Measurements from ENCODE around the gene KCNG1.
"Not testable (repeated sequence)": the region's sequence is repeated elsewhere in the genome, so short reads cannot be mapped to it uniquely, and the experiment has no call there.

The KCNG1 gene

DNA sequence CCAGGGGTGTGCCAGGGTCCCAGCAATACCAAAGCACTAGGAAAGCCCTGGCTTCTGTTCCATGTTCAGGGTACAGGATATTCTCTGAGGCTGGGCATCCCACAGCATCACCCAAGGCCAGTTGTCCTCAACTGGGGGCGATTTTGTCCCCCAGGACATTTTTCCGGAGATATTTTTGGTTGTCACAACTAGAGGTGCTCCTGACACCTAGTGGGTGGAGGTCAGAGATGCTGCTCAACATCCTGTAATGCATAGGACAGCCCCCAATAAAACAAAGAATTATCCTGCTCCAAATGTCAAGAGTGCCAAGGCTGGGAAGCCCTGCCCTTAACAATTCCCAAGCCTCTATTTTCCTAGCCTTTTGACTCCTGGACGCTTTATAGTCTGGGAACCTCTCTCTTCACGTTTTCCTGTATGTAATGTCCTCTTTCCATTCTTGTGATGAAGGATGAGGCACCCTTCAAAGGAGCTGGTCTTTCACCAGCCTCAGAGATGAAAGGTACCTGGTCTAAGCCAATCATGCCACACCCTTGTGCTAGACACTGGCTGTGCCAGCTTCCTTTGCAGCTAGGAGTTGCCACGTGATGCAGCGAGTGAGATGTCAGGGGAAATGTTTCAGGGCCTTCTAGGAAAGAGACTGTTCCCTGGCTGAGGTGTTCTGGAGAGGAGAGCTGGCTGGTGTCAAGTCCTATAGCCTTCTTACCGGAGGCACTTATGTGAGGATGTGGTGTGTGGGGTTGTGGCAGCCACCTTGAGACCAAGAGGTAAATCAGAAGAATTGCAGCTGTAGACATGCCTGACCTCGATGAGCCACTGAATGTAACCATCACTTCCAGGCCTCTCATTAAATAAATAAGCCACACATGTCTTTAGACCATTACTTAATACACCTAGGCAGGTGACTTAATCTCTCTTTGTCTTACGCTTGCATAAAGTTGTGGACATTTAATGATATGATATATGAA is 23.4 kb upstream of the KCNG1 start:
- no peak overlapping the region for H3K4me3 ChIP-seq (ENCODE audit: low read depth, low read length)
- DNase-seq (ENCODE audit: low read depth), result no peak
- TF ChIP-seq, protein P1, sequence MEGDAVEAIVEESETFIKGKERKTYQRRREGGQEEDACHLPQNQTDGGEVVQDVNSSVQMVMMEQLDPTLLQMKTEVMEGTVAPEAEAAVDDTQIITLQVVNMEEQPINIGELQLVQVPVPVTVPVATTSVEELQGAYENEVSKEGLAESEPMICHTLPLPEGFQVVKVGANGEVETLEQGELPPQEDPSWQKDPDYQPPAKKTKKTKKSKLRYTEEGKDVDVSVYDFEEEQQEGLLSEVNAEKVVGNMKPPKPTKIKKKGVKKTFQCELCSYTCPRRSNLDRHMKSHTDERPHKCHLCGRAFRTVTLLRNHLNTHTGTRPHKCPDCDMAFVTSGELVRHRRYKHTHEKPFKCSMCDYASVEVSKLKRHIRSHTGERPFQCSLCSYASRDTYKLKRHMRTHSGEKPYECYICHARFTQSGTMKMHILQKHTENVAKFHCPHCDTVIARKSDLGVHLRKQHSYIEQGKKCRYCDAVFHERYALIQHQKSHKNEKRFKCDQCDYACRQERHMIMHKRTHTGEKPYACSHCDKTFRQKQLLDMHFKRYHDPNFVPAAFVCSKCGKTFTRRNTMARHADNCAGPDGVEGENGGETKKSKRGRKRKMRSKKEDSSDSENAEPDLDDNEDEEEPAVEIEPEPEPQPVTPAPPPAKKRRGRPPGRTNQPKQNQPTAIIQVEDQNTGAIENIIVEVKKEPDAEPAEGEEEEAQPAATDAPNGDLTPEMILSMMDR (IDR thresholded peaks at IDR 0.05; ENCODE audit: low read depth, low read length, missing control alignments), result no peak

DNA sequence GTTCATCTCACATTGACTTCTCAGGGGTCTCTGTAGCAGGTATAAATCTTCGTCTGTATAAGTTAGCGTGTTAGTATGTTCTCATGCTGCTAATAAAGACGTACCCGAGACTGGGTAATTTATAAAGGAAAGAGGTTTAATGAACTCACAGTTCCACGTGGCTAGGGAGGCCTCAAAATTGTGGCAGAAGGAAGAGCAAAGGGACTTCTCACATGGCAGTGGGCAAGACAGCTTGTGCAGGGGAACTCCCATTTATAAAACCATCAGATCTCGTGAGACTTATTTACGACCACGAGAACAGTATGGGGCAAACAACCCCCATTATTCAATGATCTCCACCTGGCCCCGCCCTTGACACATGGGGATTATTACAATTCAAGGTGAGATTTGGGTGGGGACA is 22.6 kb upstream of the KCNG1 start:
- not testable (repeated sequence) for H3K4me3 ChIP-seq (ENCODE audit: low read depth, low read length); DNase-seq (ENCODE audit: low read depth)

DNA sequence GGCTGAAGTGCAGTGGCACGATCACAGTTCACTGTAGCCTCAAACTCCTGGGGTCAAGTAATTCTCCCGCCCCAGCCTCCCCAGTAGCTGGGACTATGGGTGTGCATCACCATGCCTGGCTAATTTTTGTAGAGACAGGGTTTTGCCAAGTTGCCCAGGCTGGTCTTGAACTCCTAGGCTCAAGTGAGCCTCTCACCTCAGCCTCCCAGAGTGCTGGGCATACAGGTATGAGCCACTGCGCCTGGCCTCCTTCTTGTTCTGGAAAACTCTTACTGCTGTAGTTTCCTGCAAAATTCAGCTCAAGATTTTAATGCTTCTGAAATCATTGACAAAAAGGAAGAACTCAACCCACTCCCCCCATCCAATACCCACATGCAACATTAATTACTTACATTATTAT is 21.9 kb upstream of the KCNG1 start:
- no peak overlapping the region for H3K4me3 ChIP-seq (ENCODE audit: low read depth, low read length)
- TF ChIP-seq, protein P1 (IDR thresholded peaks at IDR 0.05; ENCODE audit: low read depth, low read length, missing control alignments), result no peak
- DNase-seq (ENCODE audit: low read depth), result no peak

DNA sequence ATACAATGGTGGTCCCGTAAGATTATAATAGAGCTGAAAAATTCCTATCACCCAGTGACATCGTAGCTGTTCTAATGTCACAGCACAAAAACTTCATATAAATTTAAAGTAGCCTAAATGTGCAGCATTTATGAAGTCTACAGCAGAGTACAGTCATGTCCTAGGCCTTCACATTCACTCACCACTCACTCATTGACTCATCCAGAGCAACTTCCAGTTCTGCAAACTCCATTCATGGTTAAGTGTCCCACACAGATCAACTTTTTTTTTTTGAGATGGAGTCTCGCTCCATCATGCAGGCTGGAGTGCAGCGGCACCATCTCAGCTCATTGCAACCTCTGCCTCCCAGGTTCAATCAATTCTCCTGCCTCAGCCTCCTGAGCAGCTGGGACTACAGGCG is 20.9 kb upstream of the KCNG1 start:
- TF ChIP-seq, protein P1 (IDR thresholded peaks at IDR 0.05; ENCODE audit: low read depth, low read length, missing control alignments), result no peak
- no peak overlapping the region for H3K4me3 ChIP-seq (ENCODE audit: low read depth, low read length)
- DNase-seq (ENCODE audit: low read depth), result no peak

DNA sequence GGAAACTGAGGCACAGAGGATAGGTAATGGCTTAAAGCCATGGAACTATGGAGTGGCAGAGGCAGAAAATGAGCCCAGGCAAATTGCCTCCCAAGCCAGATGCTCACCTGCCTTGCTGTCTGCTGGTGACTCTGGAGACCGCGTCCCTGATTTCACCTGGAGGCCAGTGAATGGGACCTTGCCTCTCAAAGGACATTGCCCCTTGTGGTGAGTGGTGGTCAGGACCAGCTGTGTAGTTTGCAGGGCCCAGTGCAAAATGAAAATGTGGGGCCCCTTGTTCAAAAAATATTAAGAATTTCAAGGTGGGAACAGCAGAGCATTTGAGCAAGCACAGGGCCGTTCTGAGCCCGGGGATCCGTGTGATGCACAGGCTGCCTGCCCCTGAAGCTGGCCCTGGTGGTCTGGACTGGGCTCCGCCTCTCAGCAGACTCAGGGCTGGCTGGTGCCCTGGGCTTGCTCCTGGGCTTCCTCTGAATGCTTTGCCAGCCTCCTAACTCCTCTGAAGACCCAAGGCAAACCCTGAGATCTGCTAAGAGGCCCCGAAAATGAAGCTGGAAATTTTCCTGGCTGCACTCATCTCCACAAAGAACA is 19.8 kb upstream of the KCNG1 start:
- H3K4me3 ChIP-seq (ENCODE audit: low read depth, low read length), result no peak overlapping the region
- DNase-seq (ENCODE audit: low read depth), result no peak
- TF ChIP-seq, protein P1 (IDR thresholded peaks at IDR 0.05; ENCODE audit: low read depth, low read length, missing control alignments), result peak; percentile 7

DNA sequence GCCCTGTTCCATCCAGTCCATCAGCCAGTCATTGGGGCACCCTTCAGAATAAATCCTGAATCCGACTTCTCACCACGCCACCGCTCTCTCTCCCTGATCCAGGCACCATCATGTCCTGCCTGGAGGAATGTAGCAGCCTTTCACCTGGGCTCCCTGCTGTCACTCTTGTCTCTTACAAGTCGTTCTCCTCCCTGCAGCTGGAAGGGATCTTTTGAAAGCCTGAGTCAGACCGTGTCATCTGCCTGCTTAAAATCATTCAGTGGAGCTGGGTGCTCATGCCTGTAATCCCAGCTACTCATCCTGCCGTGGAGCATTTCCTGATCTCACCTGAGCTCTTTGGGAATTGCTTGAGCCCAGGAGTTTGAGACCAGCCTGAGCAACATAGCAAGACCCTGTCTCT is 19.2 kb upstream of the KCNG1 start:
- TF ChIP-seq, protein P1 (IDR thresholded peaks at IDR 0.05; ENCODE audit: low read depth, low read length, missing control alignments), result no peak
- no peak overlapping the region for H3K4me3 ChIP-seq (ENCODE audit: low read depth, low read length)
- DNase-seq (ENCODE audit: low read depth), result no peak

DNA sequence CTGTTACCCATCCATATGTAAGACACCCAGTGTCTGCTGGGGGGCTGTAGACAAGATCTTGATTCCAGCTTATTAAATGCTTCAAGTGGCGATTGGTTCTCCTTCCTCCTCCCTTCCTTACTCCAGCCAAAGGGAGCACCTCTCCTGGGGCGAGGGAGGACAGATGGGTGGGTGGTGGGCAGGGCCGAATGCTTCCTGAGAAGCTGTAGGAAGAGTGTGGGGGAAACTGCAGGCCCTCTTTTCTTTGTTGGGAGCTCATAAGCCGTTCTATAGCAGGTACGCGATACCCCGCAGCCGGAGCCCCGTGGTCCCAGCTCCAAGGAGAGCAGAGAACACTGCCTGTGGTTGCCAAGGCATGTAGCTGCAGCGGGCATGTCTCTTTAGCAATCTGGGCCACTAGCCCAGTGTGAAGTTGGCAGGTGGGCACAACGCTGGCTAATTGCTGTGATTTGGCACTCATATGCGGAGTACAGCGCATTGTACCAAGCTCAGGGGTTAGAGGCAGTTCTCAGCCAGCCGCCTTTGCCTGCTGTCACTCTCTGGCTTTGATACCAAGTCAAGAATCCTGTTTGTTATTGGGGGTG is 14.7 kb upstream of the KCNG1 start:
- H3K4me3 ChIP-seq (ENCODE audit: low read depth, low read length), result no peak overlapping the region
- TF ChIP-seq, protein P1 (IDR thresholded peaks at IDR 0.05; ENCODE audit: low read depth, low read length, missing control alignments), result no peak
- DNase-seq (ENCODE audit: low read depth), result no peak
